ENCODE results near the gene GPR152.

- TF ChIP-seq POLR2A (IDR thresholded peaks at IDR 0.05): no peak
- TF ChIP-seq EP300 (IDR thresholded peaks at IDR 0.05): no peak
- no peak for TF ChIP-seq CTCF (IDR thresholded peaks at IDR 0.05)
These were observed 29.6 kb downstream of the GPR152 start for GRCh38 chr11:67422891-67423290.

Measured in gastroesophageal sphincter (tissue), 3 donors.